ENCODE measurements around the gene IRAK2.

DNA sequence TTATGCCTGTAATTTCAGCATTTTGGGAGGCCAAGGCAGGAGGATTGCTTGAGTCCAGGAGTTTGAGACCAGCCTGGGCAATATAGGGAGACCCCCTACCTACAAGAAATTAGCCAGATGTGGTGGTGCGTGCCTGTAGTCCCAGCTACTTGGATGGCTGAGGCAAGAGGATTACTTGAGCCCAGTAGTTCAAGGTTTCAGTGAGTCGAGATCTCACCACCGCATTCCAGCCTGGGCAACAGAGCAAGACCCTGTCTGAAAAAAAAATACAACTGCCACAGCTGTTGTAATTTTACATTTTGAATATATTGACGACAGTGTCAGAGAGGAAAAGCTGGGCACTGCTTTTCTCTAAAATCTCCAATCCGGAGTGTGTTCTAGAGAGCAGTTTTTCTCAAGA lies 104.7 kb downstream of the IRAK2 start:
- TF ChIP-seq, protein P1, sequence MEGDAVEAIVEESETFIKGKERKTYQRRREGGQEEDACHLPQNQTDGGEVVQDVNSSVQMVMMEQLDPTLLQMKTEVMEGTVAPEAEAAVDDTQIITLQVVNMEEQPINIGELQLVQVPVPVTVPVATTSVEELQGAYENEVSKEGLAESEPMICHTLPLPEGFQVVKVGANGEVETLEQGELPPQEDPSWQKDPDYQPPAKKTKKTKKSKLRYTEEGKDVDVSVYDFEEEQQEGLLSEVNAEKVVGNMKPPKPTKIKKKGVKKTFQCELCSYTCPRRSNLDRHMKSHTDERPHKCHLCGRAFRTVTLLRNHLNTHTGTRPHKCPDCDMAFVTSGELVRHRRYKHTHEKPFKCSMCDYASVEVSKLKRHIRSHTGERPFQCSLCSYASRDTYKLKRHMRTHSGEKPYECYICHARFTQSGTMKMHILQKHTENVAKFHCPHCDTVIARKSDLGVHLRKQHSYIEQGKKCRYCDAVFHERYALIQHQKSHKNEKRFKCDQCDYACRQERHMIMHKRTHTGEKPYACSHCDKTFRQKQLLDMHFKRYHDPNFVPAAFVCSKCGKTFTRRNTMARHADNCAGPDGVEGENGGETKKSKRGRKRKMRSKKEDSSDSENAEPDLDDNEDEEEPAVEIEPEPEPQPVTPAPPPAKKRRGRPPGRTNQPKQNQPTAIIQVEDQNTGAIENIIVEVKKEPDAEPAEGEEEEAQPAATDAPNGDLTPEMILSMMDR (IDR thresholded peaks at IDR 0.05): no peak
- no peak for TF ChIP-seq JUNB (IDR thresholded peaks at IDR 0.05)

Data from A549 (cell line).